PC-9 (cell line): ENCODE data around the gene MBP. TPM values are rescaled to one million over a fixed set of nuclear protein-coding genes. Genes with fewer than 3 reads are reported as not detected.

Experiments
- BruUV-seq: library from RNA; stranded (reverse); fragments of 400-500 nt; replicated peaks from 2 replicates; lab custom pipeline; 2021; lab: Mats Ljungman, UMichigan
- CTCF ChIA-PET: fragments of 300-600 bp; sonication (Branson Sonifier 250); formaldehyde crosslinking; loops from one replicate; lab custom pipeline; 2022; ENCODE audit warnings: antibody characterized with exemption; lab: Charles Lee
- POLR2A ChIA-PET: fragments of 300-600 bp; sonication (Branson Sonifier 250); formaldehyde crosslinking; loops from one replicate; lab custom pipeline; 2022; ENCODE audit warnings: antibody characterized with exemption; ENCODE audit not compliant: unreplicated experiment; lab: Charles Lee
- DNase-seq, 2 experiments: peaks; one replicate each; pipeline versions ENCODE4 v3.0.0 to v3.0.0-alpha.2; 2015 to 2022; ENCODE audit warnings: mixed read lengths in 1 of 2
- H2AFZ ChIP-seq: fragments of 200-600 bp; sonication (generic); 2 replicates; pipeline ENCODE4 v1.8.1; 2017; ENCODE audit warnings: antibody characterized with exemption
- H3F3A ChIP-seq: fragments of 200-600 bp; sonication (generic); 2 replicates; pipeline ENCODE4 v1.8.1; 2017; ENCODE audit warnings: antibody characterized with exemption, mild to moderate bottlenecking, low read depth; ENCODE audit not compliant: insufficient read depth
- H3K27ac ChIP-seq: fragments of 200-600 bp; sonication (generic); 2 replicates; pipeline ENCODE4 v1.6.1; 2016; ENCODE audit warnings: mixed run types
- H3K27me3 ChIP-seq: fragments of 200-600 bp; sonication (generic); 2 replicates; pipeline ENCODE4 v1.6.1; 2016; ENCODE audit warnings: low read depth, mixed run types; ENCODE audit not compliant: insufficient read depth
- H3K36me3 ChIP-seq: fragments of 200-600 bp; sonication (generic); 2 replicates; pipeline ENCODE4 v1.6.1; 2016; ENCODE audit warnings: low read depth, mixed run types
- H3K4me1 ChIP-seq: fragments of 200-600 bp; sonication (generic); replicated peaks from 2 replicates; pipeline ENCODE4 v1.6.1; 2016; ENCODE audit warnings: mixed run types; ENCODE audit not compliant: insufficient read depth
- H3K4me2 ChIP-seq: fragments of 200-600 bp; sonication (generic); 2 replicates; pipeline ENCODE4 v1.6.1; 2017; ENCODE audit warnings: mixed run types
- H3K4me3 ChIP-seq: fragments of 200-600 bp; sonication (generic); 2 replicates; pipeline ENCODE4 v1.6.1; 2016; ENCODE audit warnings: mixed run types
- H3K79me2 ChIP-seq: fragments of 200-600 bp; sonication (generic); 2 replicates; pipeline ENCODE4 v1.6.1; 2017; ENCODE audit warnings: low read depth, mixed run types
- H3K9me2 ChIP-seq: fragments of 200-600 bp; sonication (generic); 2 replicates; pipeline ENCODE4 v1.8.1; 2017; ENCODE audit warnings: mild to moderate bottlenecking; ENCODE audit not compliant: insufficient read depth
- H3K9me3 ChIP-seq: fragments of 200-600 bp; sonication (generic); 2 replicates; pipeline ENCODE4 v1.8.1; 2016; ENCODE audit warnings: low read depth; ENCODE audit not compliant: insufficient read depth
- H4K20me1 ChIP-seq: fragments of 200-600 bp; sonication (generic); 2 replicates; pipeline ENCODE4 v1.8.1; 2017; ENCODE audit not compliant: insufficient read depth
- CTCF ChIP-seq: fragments of 200-600 bp; sonication (generic); conservative IDR thresholded peaks from 2 replicates; pipeline ENCODE4 v1.6.1; 2017; ENCODE audit warnings: mixed run types, antibody characterized with exemption, mild to moderate bottlenecking, moderate library complexity
- EZH2 ChIP-seq: fragments of 200-600 bp; sonication (generic); IDR thresholded peaks from 2 replicates; pipeline ENCODE4 v1.8.0; 2017; ENCODE audit warnings: antibody characterized with exemption, low read depth
- intact Hi-C: fragments of 100-400 bp; cut with micrococcal nuclease; formaldehyde crosslinking; loops from one replicate; pipeline ENCODE4 v1.10.0; 2022; ENCODE audit not compliant: unreplicated experiment
- total RNA-seq: library from RNA; stranded (reverse); gene quantifications from 2 replicates; pipeline ENCODE4 v1.2.3, GENCODE V29; 2021

The MBP gene
- total RNA-seq, 1 experiment from 2014 or later, result 37.9 TPM

GRCh38 chr18:77004555-77005380 lies 127.8 kb downstream of the MBP start:
- intact Hi-C loops, result loop anchor here (5.0 kb wide), 2 partner anchors 53 to 128 kb away; partner anchors contain the start of gene MBP
- TF ChIP-seq CTCF (no peak), EZH2 (no peak)
- no peaks in the 10 kb centered on the region for H3K9me2 ChIP-seq

GRCh38 chr18:77003316-77003715 lies 129.3 kb downstream of the MBP start:
- no peaks in the 10 kb centered on the region for H3K27me3 ChIP-seq
- POLR2A ChIA-PET, result no interaction called here
- H3K4me3 ChIP-seq, result no peak overlapping the region
- no peaks in the 10 kb centered on the region for H3K36me3 ChIP-seq
- no peak for DNase-seq
- H3K79me2 ChIP-seq, result no peaks in the 10 kb centered on the region
- H2AFZ ChIP-seq, result no peak overlapping the region
- CTCF ChIA-PET, result no interaction called here
- H3K4me2 ChIP-seq, result no peak overlapping the region
- no peak for TF ChIP-seq EZH2
- TF ChIP-seq CTCF, result no peak
- H3K27ac ChIP-seq, result no peak overlapping the region
- H3K9me3 ChIP-seq, result no peaks in the 10 kb centered on the region
- intact Hi-C loops, result loop anchor here (5.0 kb wide), 2 partner anchors 54 to 129 kb away; partner anchors contain the start of gene MBP
- peaks cover 6% of the 10 kb centered on the region for H4K20me1 ChIP-seq
- BruUV-seq, result no TSS peak
- H3K9me2 ChIP-seq, result no peaks in the 10 kb centered on the region
- peaks cover 21% of the 10 kb centered on the region; the same call in 1 of the 2 replicates for H3F3A ChIP-seq
- H3K4me1 ChIP-seq, result no peaks in the 10 kb centered on the region

More at GRCh38 chr18:77004555-77005380, 127.8 kb downstream of the MBP start:
- no peaks in the 10 kb centered on the region for H3K4me1 ChIP-seq
- no peaks in the 10 kb centered on the region for H3K9me3 ChIP-seq
- BruUV-seq, result no TSS peak
- no peak overlapping the region for H3K4me3 ChIP-seq
- POLR2A ChIA-PET, result no interaction called here
- H3K79me2 ChIP-seq, result no peaks in the 10 kb centered on the region
- no peak overlapping the region for H3K27ac ChIP-seq
- CTCF ChIA-PET, result no interaction called here
- DNase-seq, result no peak
- H3K36me3 ChIP-seq, result no peaks in the 10 kb centered on the region
- H2AFZ ChIP-seq, result no peak overlapping the region
- H3K27me3 ChIP-seq, result no peaks in the 10 kb centered on the region
- peaks cover 4% of the 10 kb centered on the region for H4K20me1 ChIP-seq
- no peak overlapping the region for H3K4me2 ChIP-seq
- H3F3A ChIP-seq, result peaks cover 21% of the 10 kb centered on the region; the same call in 1 of the 2 replicates

- Histone ChIP-seq H4K20me1 (peaks cover 6% of the 10 kb centered on the region), H3F3A (peaks cover 21% of the 10 kb centered on the region; the same call in 1 of the 2 replicates), H2AFZ (no peak overlapping the region), H3K9me2 (no peaks in the 10 kb centered on the region), H3K79me2 (no peaks in the 10 kb centered on the region), H3K4me2 (no peak overlapping the region), H3K4me3 (no peak overlapping the region), H3K27ac (no peak overlapping the region), H3K27me3 (no peaks in the 10 kb centered on the region), H3K9me3 (no peaks in the 10 kb centered on the region), H3K4me1 (no peaks in the 10 kb centered on the region), H3K36me3 (no peaks in the 10 kb centered on the region)
- ChIA-PET CTCF (interaction anchor here (0.6 kb wide), 1 partner anchor 162 kb away, joined by 11 read pairs; no protein-coding TSS in a partner anchor), POLR2A (no interaction called here)
- no TSS peak for BruUV-seq
- intact Hi-C loops, result loop anchor here (5.0 kb wide), 2 partner anchors 55 to 130 kb away; partner anchors contain the start of gene MBP
- no peak for DNase-seq
- TF ChIP-seq EZH2 (no peak), CTCF (no peak)
These were observed 130.1 kb downstream of the MBP start for GRCh38 chr18:77002496-77002895.
